Endometrium (tissue), 2 donors: ENCODE measurements around the gene NOS3.

Experiments
- FAIRE-seq: peaks from 2 replicates; lab custom pipeline; 2012; peaks lifted over from hg19 to GRCh38; lab: Jason Lieb, UNC
- donor health status: control.
- donor health status: control.

NOS3 gene

GRCh38 chr7:150980663-150981062 lies 10.2 kb upstream of the NOS3 start:
- FAIRE-seq = no peak

- no peak for FAIRE-seq
These were observed 9.2 kb upstream of the NOS3 start for GRCh38 chr7:150981644-150982043.

GRCh38 chr7:150982351-150982750 lies 8.5 kb upstream of the NOS3 start:
- no peak for FAIRE-seq

GRCh38 chr7:150983893-150984368 lies 6.9 kb upstream of the NOS3 start:
- no peak for FAIRE-seq

GRCh38 chr7:150986099-150986512 lies 4.7 kb upstream of the NOS3 start:
- FAIRE-seq = no peak

GRCh38 chr7:150986556-150986955 lies 4.3 kb upstream of the NOS3 start:
- FAIRE-seq = no peak

GRCh38 chr7:150988230-150989226 lies 2.3 kb upstream of the NOS3 start:
- FAIRE-seq = no peak

- FAIRE-seq = no peak
These were observed 1.4 kb upstream of the NOS3 start for GRCh38 chr7:150989456-150989855.

GRCh38 chr7:150992051-150992640 lies 1.3 kb downstream of the NOS3 start:
- no peak for FAIRE-seq

GRCh38 chr7:150992833-150993302 lies 2.1 kb downstream of the NOS3 start:
- no peak for FAIRE-seq

GRCh38 chr7:150993511-150993910 lies 2.7 kb downstream of the NOS3 start:
- FAIRE-seq = no peak

- FAIRE-seq = no peak
These were observed 3.5 kb downstream of the NOS3 start for GRCh38 chr7:150994141-150994837.

GRCh38 chr7:150994838-150995510 lies 4.2 kb downstream of the NOS3 start:
- FAIRE-seq = no peak

GRCh38 chr7:150996376-150997074 lies 5.7 kb downstream of the NOS3 start:
- no peak for FAIRE-seq

GRCh38 chr7:150997075-150997511 lies 6.3 kb downstream of the NOS3 start:
- FAIRE-seq = no peak

GRCh38 chr7:150997817-150998216 lies 7.0 kb downstream of the NOS3 start:
- no peak for FAIRE-seq

- no peak for FAIRE-seq
These were observed 7.5 kb downstream of the NOS3 start for GRCh38 chr7:150998341-150998740.

GRCh38 chr7:150999001-150999400 lies 8.2 kb downstream of the NOS3 start:
- FAIRE-seq = no peak

GRCh38 chr7:150999497-151000230 lies 8.8 kb downstream of the NOS3 start:
- no peak for FAIRE-seq

- no peak for FAIRE-seq
These were observed 10.2 kb downstream of the NOS3 start for GRCh38 chr7:151000897-151001495.
